Measurements from ENCODE around the gene CHRNA3.

DNA sequence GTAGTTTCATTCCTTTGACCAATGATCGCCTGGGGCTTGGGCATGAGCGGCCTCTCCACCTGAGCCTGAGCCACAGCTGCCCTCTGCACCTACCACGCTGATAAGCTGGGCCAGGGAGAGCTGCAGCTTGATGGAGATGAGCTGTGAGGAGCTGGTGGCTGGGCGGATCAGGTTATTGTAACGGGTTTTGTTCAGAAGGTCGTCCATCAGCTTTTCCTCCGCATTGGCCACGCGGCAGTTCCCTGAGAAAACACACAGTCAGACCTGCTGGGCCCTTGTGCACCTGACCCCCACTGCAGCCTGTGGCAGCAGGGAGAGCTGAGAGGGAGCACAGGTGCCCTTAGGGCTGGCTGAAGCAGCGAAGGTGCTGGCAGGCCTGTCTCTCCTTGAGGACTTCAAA is 14.6 kb upstream of the CHRNA3 start:
- TF ChIP-seq EP300 (IDR thresholded peaks at IDR 0.05; ENCODE audit: borderline replicate concordance): no peak
- TF ChIP-seq, protein P1, sequence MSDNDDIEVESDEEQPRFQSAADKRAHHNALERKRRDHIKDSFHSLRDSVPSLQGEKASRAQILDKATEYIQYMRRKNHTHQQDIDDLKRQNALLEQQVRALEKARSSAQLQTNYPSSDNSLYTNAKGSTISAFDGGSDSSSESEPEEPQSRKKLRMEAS (IDR thresholded peaks at IDR 0.05): no peak
- TF ChIP-seq TEAD4 (IDR thresholded peaks at IDR 0.05): no peak
- TF ChIP-seq YY1 (IDR thresholded peaks at IDR 0.05; ENCODE audit: low read depth): no peak
- TF ChIP-seq, protein P2, sequence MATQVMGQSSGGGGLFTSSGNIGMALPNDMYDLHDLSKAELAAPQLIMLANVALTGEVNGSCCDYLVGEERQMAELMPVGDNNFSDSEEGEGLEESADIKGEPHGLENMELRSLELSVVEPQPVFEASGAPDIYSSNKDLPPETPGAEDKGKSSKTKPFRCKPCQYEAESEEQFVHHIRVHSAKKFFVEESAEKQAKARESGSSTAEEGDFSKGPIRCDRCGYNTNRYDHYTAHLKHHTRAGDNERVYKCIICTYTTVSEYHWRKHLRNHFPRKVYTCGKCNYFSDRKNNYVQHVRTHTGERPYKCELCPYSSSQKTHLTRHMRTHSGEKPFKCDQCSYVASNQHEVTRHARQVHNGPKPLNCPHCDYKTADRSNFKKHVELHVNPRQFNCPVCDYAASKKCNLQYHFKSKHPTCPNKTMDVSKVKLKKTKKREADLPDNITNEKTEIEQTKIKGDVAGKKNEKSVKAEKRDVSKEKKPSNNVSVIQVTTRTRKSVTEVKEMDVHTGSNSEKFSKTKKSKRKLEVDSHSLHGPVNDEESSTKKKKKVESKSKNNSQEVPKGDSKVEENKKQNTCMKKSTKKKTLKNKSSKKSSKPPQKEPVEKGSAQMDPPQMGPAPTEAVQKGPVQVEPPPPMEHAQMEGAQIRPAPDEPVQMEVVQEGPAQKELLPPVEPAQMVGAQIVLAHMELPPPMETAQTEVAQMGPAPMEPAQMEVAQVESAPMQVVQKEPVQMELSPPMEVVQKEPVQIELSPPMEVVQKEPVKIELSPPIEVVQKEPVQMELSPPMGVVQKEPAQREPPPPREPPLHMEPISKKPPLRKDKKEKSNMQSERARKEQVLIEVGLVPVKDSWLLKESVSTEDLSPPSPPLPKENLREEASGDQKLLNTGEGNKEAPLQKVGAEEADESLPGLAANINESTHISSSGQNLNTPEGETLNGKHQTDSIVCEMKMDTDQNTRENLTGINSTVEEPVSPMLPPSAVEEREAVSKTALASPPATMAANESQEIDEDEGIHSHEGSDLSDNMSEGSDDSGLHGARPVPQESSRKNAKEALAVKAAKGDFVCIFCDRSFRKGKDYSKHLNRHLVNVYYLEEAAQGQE (IDR thresholded peaks at IDR 0.05; ENCODE audit: low read depth): no peak
- TF ChIP-seq EGR1 (IDR thresholded peaks at IDR 0.05): no peak
- TF ChIP-seq RAD21 (IDR thresholded peaks at IDR 0.05; ENCODE audit: low read depth): no peak
